Vagina (tissue), 2 donors: ENCODE results near the gene HASPIN. TPM values are rescaled to one million over a fixed set of nuclear protein-coding genes. Genes with fewer than 3 reads are reported as not detected.

Experiments used
- DNase-seq, 2 donors: peaks; one replicate each; pipeline ENCODE4 v3.0.0-alpha.2; 2017; ENCODE audit errors: extremely low spot score in 2 of 2
- H3K27ac ChIP-seq: fragments of 200-600 bp; sonication (generic); one replicate; pipeline ENCODE4 v1.5.1; 2019
- H3K27me3 ChIP-seq: fragments of 200-600 bp; sonication (generic); one replicate; pipeline ENCODE4 v1.5.1; 2019
- H3K36me3 ChIP-seq, 2 donors: fragments of 200-600 bp; sonication (generic); one replicate each; pipeline ENCODE4 v1.5.1; 2017 to 2019
- H3K4me1 ChIP-seq: fragments of 200-600 bp; sonication (generic); one replicate; pipeline ENCODE4 v1.5.1; 2019
- H3K4me3 ChIP-seq, 2 donors: fragments of 200-600 bp; sonication (generic); 1 replicate in 1 of 2; 2 replicates in 1 of 2; pipeline ENCODE4 v1.5.1; 2016 to 2019
- H3K9me3 ChIP-seq: fragments of 200-600 bp; sonication (generic); one replicate; pipeline ENCODE4 v1.5.1; 2019
- POLR2A ChIP-seq, 2 donors: fragments of 450-650 bp; IDR thresholded peaks; one replicate each; pipeline ENCODE4 v1.6.1; 2017; ENCODE audit warnings: antibody characterized with exemption in 2 of 2, mild to moderate bottlenecking in 2 of 2, moderate library complexity in 2 of 2
- POLR2AphosphoS5 ChIP-seq, 2 donors: sonication (generic); formaldehyde crosslinking; IDR thresholded peaks; one replicate each; pipeline ENCODE4 v1.9.0; 2017; ENCODE audit warnings: antibody characterized with exemption in 2 of 2, mild to moderate bottlenecking in 2 of 2, low read depth in 1 of 2; ENCODE audit not compliant: insufficient read depth in 1 of 2
- intact Hi-C: fragments of 100-400 bp; cut with DNase I; formaldehyde crosslinking; loops from one replicate; pipeline ENCODE4 v1.15.1; 2023
- total RNA-seq: library from RNA; depleted of rRNA; stranded (reverse); fragments of >200 nt; gene quantifications from one replicate; pipeline ENCODE4 v1.2.3, GENCODE V29; 2016
- TF ChIP-seq, protein P1 (sequence below), 3 experiments: fragments of 450-650 bp in 2 of 3; fragments of 200-600 bp in 1 of 3; sonication (generic) in 1 of 3; IDR thresholded peaks; one replicate each; pipeline ENCODE4 v1.5.1; 2017 to 2019; ENCODE audit warnings: antibody characterized with exemption in 3 of 3, mild to moderate bottlenecking in 2 of 3, moderate library complexity in 2 of 3

Gene HASPIN
- total RNA-seq, 1 donor from 2014 or later, result 0.74 TPM

DNA sequence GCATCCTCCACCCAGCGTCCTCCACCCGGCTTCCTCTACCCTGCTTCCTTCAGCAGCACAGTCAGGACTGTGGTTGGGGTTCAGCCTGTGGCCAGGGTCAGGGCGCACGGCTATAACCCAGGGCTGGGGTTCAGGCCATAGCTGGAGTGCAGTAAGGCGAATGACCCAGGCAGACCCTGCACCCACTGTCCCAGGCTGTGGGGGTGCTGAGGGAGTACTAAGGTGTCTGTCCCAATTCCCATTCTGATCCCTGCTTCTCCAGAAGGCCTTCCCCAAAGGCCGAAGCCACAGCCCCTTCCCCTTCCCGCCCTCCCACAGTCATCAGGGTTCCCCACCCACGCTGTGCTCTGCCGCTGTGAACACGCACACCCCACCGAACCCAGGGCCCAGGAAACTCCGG, 42.6 kb upstream of the HASPIN start:
- no peaks in the 10 kb centered on the region for H3K9me3 ChIP-seq
- DNase-seq, result no peak
- no peaks in the 10 kb centered on the region for H3K36me3 ChIP-seq
- H3K4me3 ChIP-seq, result no peak overlapping the region
- no peak for TF ChIP-seq POLR2AphosphoS5 (IDR thresholded peaks at IDR 0.05; ENCODE audit: insufficient read depth in 1 of 2, low read depth in 1 of 2)
- TF ChIP-seq POLR2A (IDR thresholded peaks at IDR 0.05), result no peak
- TF ChIP-seq, protein P1, sequence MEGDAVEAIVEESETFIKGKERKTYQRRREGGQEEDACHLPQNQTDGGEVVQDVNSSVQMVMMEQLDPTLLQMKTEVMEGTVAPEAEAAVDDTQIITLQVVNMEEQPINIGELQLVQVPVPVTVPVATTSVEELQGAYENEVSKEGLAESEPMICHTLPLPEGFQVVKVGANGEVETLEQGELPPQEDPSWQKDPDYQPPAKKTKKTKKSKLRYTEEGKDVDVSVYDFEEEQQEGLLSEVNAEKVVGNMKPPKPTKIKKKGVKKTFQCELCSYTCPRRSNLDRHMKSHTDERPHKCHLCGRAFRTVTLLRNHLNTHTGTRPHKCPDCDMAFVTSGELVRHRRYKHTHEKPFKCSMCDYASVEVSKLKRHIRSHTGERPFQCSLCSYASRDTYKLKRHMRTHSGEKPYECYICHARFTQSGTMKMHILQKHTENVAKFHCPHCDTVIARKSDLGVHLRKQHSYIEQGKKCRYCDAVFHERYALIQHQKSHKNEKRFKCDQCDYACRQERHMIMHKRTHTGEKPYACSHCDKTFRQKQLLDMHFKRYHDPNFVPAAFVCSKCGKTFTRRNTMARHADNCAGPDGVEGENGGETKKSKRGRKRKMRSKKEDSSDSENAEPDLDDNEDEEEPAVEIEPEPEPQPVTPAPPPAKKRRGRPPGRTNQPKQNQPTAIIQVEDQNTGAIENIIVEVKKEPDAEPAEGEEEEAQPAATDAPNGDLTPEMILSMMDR (IDR thresholded peaks at IDR 0.05), result no peak
- H3K4me1 ChIP-seq, result no peaks in the 10 kb centered on the region
- H3K27ac ChIP-seq, result no peak overlapping the region
- intact Hi-C loops, result no loop called here
- no peaks in the 10 kb centered on the region for H3K27me3 ChIP-seq

- no peak for TF ChIP-seq POLR2AphosphoS5 (IDR thresholded peaks at IDR 0.05; ENCODE audit: insufficient read depth in 1 of 2, low read depth in 1 of 2)
- no peak for TF ChIP-seq POLR2A (IDR thresholded peaks at IDR 0.05)
- H3K27ac ChIP-seq, result no peak overlapping the region
- intact Hi-C loops, result no loop called here
- H3K9me3 ChIP-seq, result no peaks in the 10 kb centered on the region
- no peak for DNase-seq
- no peaks in the 10 kb centered on the region for H3K36me3 ChIP-seq
- H3K4me3 ChIP-seq, result no peak overlapping the region
- no peaks in the 10 kb centered on the region for H3K4me1 ChIP-seq
- H3K27me3 ChIP-seq, result no peaks in the 10 kb centered on the region
Measured at GRCh38 chr17:3681565-3681964, 42.1 kb upstream of the HASPIN start.

GRCh38 chr17:3682033-3682432, 41.7 kb upstream of the HASPIN start:
- no peak for DNase-seq
- Histone ChIP-seq H3K36me3 (no peaks in the 10 kb centered on the region), H3K4me3 (no peak overlapping the region), H3K27ac (no peak overlapping the region), H3K9me3 (no peaks in the 10 kb centered on the region), H3K4me1 (no peaks in the 10 kb centered on the region), H3K27me3 (no peaks in the 10 kb centered on the region)
- intact Hi-C loops, result no loop called here
- TF ChIP-seq POLR2AphosphoS5 (IDR thresholded peaks at IDR 0.05; ENCODE audit: insufficient read depth in 1 of 2, low read depth in 1 of 2) (no peak), POLR2A (IDR thresholded peaks at IDR 0.05) (no peak)
- TF ChIP-seq, protein P1 (IDR thresholded peaks at IDR 0.05), result no peak

GRCh38 chr17:3683054-3683511, 40.6 kb upstream of the HASPIN start:
- intact Hi-C loops, result no loop called here
- Histone ChIP-seq H3K4me3 (no peak overlapping the region), H3K27me3 (no peaks in the 10 kb centered on the region), H3K4me1 (no peaks in the 10 kb centered on the region), H3K27ac (no peak overlapping the region), H3K9me3 (no peaks in the 10 kb centered on the region), H3K36me3 (no peaks in the 10 kb centered on the region)
- DNase-seq, result no peak
- TF ChIP-seq POLR2AphosphoS5 (IDR thresholded peaks at IDR 0.05; ENCODE audit: insufficient read depth in 1 of 2, low read depth in 1 of 2) (no peak), POLR2A (IDR thresholded peaks at IDR 0.05) (no peak)
- TF ChIP-seq, protein P1 (IDR thresholded peaks at IDR 0.05), result peak; percentile 49 to 78 (median 62)

DNA sequence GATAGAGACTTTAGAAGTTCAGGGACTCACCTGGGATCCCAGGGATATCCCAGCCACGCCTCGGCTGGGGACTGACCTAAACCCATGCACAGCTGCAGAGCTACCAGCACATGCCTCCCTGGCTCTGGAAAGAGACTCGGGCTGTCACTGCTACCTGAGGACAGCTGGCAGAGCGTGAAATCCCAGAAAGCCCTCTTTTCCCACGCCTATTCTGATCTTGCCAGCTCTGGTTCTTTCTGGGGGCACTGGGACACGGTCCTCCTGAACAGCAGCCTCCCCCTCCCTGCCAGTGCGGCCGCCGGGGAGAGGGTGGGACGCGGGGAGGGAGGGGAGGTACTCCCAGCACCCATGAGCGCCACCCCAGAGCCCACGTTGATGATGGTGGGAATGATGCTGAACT, 38.5 kb upstream of the HASPIN start:
- Histone ChIP-seq H3K27ac (no peak overlapping the region), H3K36me3 (no peaks in the 10 kb centered on the region), H3K4me1 (no peaks in the 10 kb centered on the region), H3K9me3 (no peaks in the 10 kb centered on the region), H3K4me3 (no peak overlapping the region), H3K27me3 (no peaks in the 10 kb centered on the region)
- intact Hi-C loops, result no loop called here
- TF ChIP-seq, protein P1 (IDR thresholded peaks at IDR 0.05), result no peak
- no peak for TF ChIP-seq POLR2A (IDR thresholded peaks at IDR 0.05)
- TF ChIP-seq POLR2AphosphoS5 (IDR thresholded peaks at IDR 0.05; ENCODE audit: insufficient read depth in 1 of 2, low read depth in 1 of 2), result no peak
- no peak for DNase-seq
